ENCODE results near the gene HADHB.
"Not testable (repeated sequence)": the region's sequence is repeated elsewhere in the genome, so short reads cannot be mapped to it uniquely, and the experiment has no call there.

Gene HADHB

GRCh38 chr2:26327291-26328272, 82.8 kb downstream of the HADHB start:
- TF ChIP-seq CTCF (IDR thresholded peaks at IDR 0.05; ENCODE audit: low read depth, low read length): no peak
- no peak overlapping the region for H3K4me3 ChIP-seq (ENCODE audit: low read depth, low read length)

DNA sequence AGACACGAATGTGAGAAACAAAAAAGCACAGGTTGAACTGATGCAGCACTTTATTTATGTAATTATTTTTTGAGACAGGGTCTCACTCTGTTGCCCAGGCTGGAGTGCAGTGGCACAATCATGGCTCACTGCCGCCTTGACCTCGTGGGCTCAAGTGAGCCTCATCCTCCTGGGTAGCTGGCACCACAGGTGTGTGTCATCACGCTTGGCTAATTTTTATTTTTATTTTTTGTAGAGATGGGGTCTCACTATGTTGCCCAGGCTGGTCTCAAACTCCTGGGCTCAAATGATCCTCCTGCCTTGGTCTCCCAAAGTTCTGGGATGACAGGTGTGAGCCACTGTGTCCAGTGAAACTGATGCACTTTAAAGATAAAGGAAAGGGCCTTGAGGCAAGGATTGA, 84.3 kb downstream of the HADHB start:
- H3K4me3 ChIP-seq (ENCODE audit: low read depth, low read length): not testable (repeated sequence)

DNA sequence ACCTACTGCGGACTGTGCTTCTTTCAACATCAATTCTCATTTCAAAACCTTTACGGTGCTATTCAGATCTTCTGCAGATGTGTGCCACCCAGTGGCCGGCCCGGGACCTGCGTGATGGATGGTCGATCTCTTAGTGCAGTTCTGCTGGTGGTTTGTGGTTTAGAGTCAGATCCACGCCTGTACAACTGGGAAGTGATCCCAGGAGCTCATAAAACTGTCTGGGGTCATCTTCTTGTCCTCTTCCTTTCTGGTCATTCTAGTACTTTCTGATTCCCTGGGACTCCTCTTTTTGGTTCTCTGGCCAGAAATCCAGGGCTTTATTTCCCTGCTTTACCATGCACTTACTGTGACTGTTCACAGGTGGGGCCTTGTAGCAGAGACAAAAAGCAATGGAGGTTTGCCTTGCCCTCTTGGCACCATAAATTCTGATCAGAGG, 85.4 kb downstream of the HADHB start:
- H3K4me3 ChIP-seq (ENCODE audit: low read depth, low read length): no peak overlapping the region
- TF ChIP-seq CTCF (IDR thresholded peaks at IDR 0.05; ENCODE audit: low read depth, low read length): peak; percentile 90

DNA sequence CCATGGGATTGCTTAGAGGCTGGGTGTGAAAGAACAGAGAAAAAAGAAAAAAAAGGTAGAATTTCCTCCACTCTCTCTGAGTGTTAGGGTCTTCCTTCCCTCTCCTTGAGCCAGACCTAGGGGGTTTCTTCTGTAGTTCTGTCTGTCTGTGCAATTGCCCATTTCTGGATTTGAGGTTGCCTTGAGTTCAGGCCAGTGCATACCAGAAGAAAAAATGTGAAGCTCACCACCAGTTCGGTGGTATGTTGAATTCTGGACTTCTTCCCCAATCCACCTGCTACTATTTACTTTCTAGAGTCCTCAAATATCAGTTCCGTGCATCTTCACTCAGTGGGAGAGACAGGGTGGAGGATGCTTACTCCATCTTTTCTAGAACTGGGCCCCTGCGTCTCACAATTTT, 85.9 kb downstream of the HADHB start:
- no peak for TF ChIP-seq CTCF (IDR thresholded peaks at IDR 0.05; ENCODE audit: low read depth, low read length)
- H3K4me3 ChIP-seq (ENCODE audit: low read depth, low read length): no peak overlapping the region

DNA sequence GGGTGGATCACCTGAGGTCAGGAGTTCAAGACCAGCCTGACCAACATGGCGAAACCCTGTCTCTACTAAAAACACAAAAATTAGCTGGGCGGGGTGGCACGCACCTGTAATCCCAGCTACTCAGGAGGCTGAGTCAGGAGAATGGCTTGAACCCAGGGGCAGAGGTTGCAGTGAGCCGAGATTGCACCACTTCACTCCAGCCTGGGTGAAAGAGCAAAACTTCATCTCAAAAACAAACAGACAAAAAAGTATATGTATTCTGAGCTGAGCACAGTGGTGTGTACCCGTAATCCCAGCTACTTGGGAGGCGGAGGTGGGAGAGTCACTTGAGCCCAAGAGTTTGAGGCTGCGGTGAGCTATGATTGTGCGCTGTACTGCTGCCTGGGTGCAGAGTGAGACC, 86.6 kb downstream of the HADHB start:
- not testable (repeated sequence) for H3K4me3 ChIP-seq (ENCODE audit: low read depth, low read length)

- TF ChIP-seq CTCF (IDR thresholded peaks at IDR 0.05; ENCODE audit: low read depth, low read length): no peak
- H3K4me3 ChIP-seq (ENCODE audit: low read depth, low read length): no peak overlapping the region
Measured at GRCh38 chr2:26333293-26333692, 88.6 kb downstream of the HADHB start.

DNA sequence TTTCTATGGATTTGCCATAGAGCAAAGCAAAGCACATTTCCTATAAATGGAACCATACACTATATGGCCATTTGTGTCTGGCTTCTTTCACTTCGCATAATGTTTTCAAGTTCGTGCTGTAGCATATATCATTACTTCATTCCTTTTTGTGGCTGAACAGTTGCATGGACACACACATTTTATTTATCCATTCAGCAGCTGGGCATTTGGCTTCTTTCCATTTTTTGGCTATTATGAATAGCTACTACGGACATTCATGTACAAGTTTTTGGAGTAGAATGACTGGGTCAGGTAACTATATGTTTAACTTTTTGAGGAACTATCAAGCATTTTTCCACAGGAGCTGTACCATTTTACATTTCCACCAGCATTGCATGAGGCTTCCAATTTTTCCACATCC, 90.5 kb downstream of the HADHB start:
- no peak overlapping the region for H3K4me3 ChIP-seq (ENCODE audit: low read depth, low read length)
- TF ChIP-seq CTCF (IDR thresholded peaks at IDR 0.05; ENCODE audit: low read depth, low read length): no peak

- H3K4me3 ChIP-seq (ENCODE audit: low read depth, low read length): no peak overlapping the region
- no peak for TF ChIP-seq CTCF (IDR thresholded peaks at IDR 0.05; ENCODE audit: low read depth, low read length)
Measured at GRCh38 chr2:26336719-26337118, 92.0 kb downstream of the HADHB start.
